ENCODE data around the gene SNX8.

DNA sequence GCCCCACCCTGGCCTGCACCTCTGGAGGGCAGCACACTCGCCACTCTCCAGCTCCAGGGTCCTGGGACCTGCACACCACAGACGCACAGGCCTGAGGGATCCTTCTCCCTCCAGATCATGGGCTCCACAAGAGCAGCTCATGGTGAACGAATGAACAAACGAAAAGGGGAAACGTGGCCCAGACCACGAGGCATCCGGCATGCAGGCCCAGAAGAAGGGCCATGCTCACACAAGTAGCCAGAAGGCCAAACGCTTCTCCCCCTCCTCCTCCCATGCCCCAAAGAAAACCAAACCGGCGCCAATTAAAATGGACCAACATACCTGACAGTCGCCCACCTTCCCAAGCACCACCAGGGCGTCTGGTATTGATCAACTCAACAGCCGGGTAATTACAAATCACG lies 111.9 kb downstream of the SNX8 start:
- no peak for TF ChIP-seq CEBPB (IDR thresholded peaks at IDR 0.05)
- TF ChIP-seq, protein P1, sequence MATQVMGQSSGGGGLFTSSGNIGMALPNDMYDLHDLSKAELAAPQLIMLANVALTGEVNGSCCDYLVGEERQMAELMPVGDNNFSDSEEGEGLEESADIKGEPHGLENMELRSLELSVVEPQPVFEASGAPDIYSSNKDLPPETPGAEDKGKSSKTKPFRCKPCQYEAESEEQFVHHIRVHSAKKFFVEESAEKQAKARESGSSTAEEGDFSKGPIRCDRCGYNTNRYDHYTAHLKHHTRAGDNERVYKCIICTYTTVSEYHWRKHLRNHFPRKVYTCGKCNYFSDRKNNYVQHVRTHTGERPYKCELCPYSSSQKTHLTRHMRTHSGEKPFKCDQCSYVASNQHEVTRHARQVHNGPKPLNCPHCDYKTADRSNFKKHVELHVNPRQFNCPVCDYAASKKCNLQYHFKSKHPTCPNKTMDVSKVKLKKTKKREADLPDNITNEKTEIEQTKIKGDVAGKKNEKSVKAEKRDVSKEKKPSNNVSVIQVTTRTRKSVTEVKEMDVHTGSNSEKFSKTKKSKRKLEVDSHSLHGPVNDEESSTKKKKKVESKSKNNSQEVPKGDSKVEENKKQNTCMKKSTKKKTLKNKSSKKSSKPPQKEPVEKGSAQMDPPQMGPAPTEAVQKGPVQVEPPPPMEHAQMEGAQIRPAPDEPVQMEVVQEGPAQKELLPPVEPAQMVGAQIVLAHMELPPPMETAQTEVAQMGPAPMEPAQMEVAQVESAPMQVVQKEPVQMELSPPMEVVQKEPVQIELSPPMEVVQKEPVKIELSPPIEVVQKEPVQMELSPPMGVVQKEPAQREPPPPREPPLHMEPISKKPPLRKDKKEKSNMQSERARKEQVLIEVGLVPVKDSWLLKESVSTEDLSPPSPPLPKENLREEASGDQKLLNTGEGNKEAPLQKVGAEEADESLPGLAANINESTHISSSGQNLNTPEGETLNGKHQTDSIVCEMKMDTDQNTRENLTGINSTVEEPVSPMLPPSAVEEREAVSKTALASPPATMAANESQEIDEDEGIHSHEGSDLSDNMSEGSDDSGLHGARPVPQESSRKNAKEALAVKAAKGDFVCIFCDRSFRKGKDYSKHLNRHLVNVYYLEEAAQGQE (IDR thresholded peaks at IDR 0.05; ENCODE audit: low read depth), result no peak
- TF ChIP-seq TAF1 (IDR thresholded peaks at IDR 0.05; ENCODE audit: low read depth), result no peak
- no peak for TF ChIP-seq YY1 (IDR thresholded peaks at IDR 0.05; ENCODE audit: low read depth)
- TF ChIP-seq, protein P2, sequence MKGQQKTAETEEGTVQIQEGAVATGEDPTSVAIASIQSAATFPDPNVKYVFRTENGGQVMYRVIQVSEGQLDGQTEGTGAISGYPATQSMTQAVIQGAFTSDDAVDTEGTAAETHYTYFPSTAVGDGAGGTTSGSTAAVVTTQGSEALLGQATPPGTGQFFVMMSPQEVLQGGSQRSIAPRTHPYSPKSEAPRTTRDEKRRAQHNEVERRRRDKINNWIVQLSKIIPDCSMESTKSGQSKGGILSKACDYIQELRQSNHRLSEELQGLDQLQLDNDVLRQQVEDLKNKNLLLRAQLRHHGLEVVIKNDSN (IDR thresholded peaks at IDR 0.05), result no peak
- TF ChIP-seq EGR1 (IDR thresholded peaks at IDR 0.05), result no peak
- TF ChIP-seq FOXM1 (IDR thresholded peaks at IDR 0.05; ENCODE audit: borderline replicate concordance, low read depth), result no peak
- TF ChIP-seq EP300 (IDR thresholded peaks at IDR 0.05; ENCODE audit: borderline replicate concordance), result no peak
- no peak for TF ChIP-seq TCF12 (IDR thresholded peaks at IDR 0.05; ENCODE audit: low read depth)
- no peak for TF ChIP-seq RAD21 (IDR thresholded peaks at IDR 0.05; ENCODE audit: low read depth)
- TF ChIP-seq CREB1 (IDR thresholded peaks at IDR 0.05; ENCODE audit: low read depth), result no peak
- TF ChIP-seq ZBTB7A (IDR thresholded peaks at IDR 0.05; ENCODE audit: low read depth), result no peak

All from Ishikawa (cell line).